ENCODE data around the gene TEX29.
A peak's percentile ranks its signal among the peaks of the same experiment; 100 is the strongest.

The TEX29 gene

GRCh38 chr13:111283457-111283856, 37.0 kb upstream of the TEX29 start:
- no peak for TF ChIP-seq CTCF (IDR thresholded peaks at IDR 0.05; ENCODE audit: low read depth, low read length, missing control alignments)
- in situ Hi-C loops (cut with HindIII; ENCODE audit: low sequenced_read_pairs): no loop called here
- H3K4me3 ChIP-seq (ENCODE audit: low read depth, low read length): no peak overlapping the region
- no peak for DNase-seq (ENCODE audit: low read depth)

- DNase-seq (ENCODE audit: low read depth): no peak
- no peak overlapping the region for H3K4me3 ChIP-seq (ENCODE audit: low read depth, low read length)
- TF ChIP-seq CTCF (IDR thresholded peaks at IDR 0.05; ENCODE audit: low read depth, low read length, missing control alignments): no peak
- in situ Hi-C loops (cut with HindIII; ENCODE audit: low sequenced_read_pairs): no loop called here
Measured at GRCh38 chr13:111283991-111284390, 36.5 kb upstream of the TEX29 start.

- H3K4me3 ChIP-seq (ENCODE audit: low read depth, low read length): no peak overlapping the region
- in situ Hi-C loops (cut with HindIII; ENCODE audit: low sequenced_read_pairs): no loop called here
- no peak for DNase-seq (ENCODE audit: low read depth)
- TF ChIP-seq CTCF (IDR thresholded peaks at IDR 0.05; ENCODE audit: low read depth, low read length, missing control alignments): no peak
Measured at GRCh38 chr13:111284565-111284964, 35.9 kb upstream of the TEX29 start.

GRCh38 chr13:111286162-111286561, 34.3 kb upstream of the TEX29 start:
- H3K4me3 ChIP-seq (ENCODE audit: low read depth, low read length): no peak overlapping the region
- in situ Hi-C loops (cut with HindIII; ENCODE audit: low sequenced_read_pairs): loop anchor here (5.0 kb wide), 1 partner anchor 34 kb away; no protein-coding TSS in a partner anchor
- TF ChIP-seq CTCF (IDR thresholded peaks at IDR 0.05; ENCODE audit: low read depth, low read length, missing control alignments): peak; percentile 8

DNA sequence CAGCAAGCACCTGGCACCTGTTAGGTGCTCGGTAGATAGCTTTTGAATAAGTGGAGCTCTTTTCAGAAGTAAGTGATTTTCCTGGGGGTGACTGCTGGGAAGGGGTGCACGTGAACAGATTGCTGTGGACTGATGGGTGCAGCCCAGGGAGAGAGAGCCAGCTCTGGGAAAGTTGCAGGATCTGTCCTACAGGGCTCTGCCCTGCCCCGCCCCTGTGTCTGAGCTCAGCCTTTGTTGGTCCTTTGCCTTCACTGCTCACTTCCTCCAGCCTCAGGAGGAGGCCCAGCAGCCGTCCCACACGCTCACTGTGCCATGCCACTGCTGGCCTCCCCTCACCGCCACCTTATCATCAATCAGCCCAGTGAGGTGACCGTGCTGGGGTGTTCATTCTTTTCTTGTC, 33.7 kb upstream of the TEX29 start:
- H3K4me3 ChIP-seq (ENCODE audit: low read depth, low read length): no peak overlapping the region
- no peak for TF ChIP-seq CTCF (IDR thresholded peaks at IDR 0.05; ENCODE audit: low read depth, low read length, missing control alignments)
- in situ Hi-C loops (cut with HindIII; ENCODE audit: low sequenced_read_pairs): loop anchor here (5.0 kb wide), 1 partner anchor 34 kb away; no protein-coding TSS in a partner anchor
- DNase-seq (ENCODE audit: low read depth): no peak

More at GRCh38 chr13:111286162-111286561, 34.3 kb upstream of the TEX29 start:
- no peak for DNase-seq (ENCODE audit: low read depth)

DNA sequence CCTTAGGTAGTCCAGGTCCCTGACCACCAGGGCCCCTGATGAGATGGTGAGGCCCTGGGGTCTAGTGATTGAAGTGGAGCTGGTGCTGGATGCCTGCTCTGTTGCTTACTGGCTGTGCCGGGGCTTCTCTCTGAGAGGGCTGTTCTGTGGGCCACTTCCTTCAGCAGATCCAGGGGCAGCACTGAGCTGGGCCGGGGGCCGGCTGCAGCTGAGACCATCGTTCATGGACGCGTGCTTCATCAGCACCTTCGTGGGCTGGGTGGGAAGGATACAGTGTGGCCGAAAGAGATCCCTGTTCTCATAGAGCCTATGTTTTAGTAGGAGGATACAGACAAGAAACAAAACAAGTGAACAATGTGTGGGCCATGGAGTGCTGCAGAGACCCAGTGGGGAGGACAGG, 33.2 kb upstream of the TEX29 start:
- TF ChIP-seq CTCF (IDR thresholded peaks at IDR 0.05; ENCODE audit: low read depth, low read length, missing control alignments): no peak
- in situ Hi-C loops (cut with HindIII; ENCODE audit: low sequenced_read_pairs): loop anchor here (5.0 kb wide), 1 partner anchor 35 kb away; no protein-coding TSS in a partner anchor
- DNase-seq (ENCODE audit: low read depth): no peak

More for the DNA sequence above, 33.2 kb upstream of the TEX29 start:
- no peak overlapping the region for H3K4me3 ChIP-seq (ENCODE audit: low read depth, low read length)
